MM.1S (cell line): ENCODE results near the gene PIAS4.

Experiments
- DNase-seq: peaks from one replicate; pipeline ENCODE4 v3.0.0-alpha.2; 2015
- H2AFZ ChIP-seq: fragments of 300-600 bp; sonication (generic); 2 replicates; pipeline ENCODE4 v1.6.0; 2016; ENCODE audit warnings: antibody characterized with exemption, low read length
- H3F3A ChIP-seq: fragments of 300-600 bp; sonication (generic); 2 replicates; pipeline ENCODE4 v1.6.1; 2016; ENCODE audit warnings: mild to moderate bottlenecking, antibody characterized with exemption, low read length, moderate library complexity, mixed read lengths; ENCODE audit not compliant: insufficient read depth
- H3K27ac ChIP-seq: fragments of 300-600 bp; sonication (generic); 2 replicates; pipeline ENCODE4 v1.5.1; 2016; ENCODE audit warnings: mild to moderate bottlenecking, low read length
- H3K27me3 ChIP-seq: fragments of 300-600 bp; sonication (generic); replicated peaks from 2 replicates; pipeline ENCODE4 v1.6.0; 2016; ENCODE audit warnings: low read length; ENCODE audit not compliant: insufficient read depth
- H3K36me3 ChIP-seq: fragments of 300-600 bp; sonication (generic); replicated peaks from 2 replicates; pipeline ENCODE4 v1.6.1; 2016; ENCODE audit warnings: mild to moderate bottlenecking, low read length, mixed read lengths; ENCODE audit not compliant: insufficient read depth
- H3K4me1 ChIP-seq: fragments of 300-600 bp; sonication (generic); 2 replicates; pipeline ENCODE4 v1.6.1; 2016; ENCODE audit warnings: low read length, mixed read lengths
- H3K4me2 ChIP-seq: fragments of 300-600 bp; sonication (generic); 2 replicates; pipeline ENCODE4 v1.6.0; 2016; ENCODE audit warnings: low read depth, low read length
- H3K4me3 ChIP-seq: fragments of 300-600 bp; sonication (generic); 2 replicates; pipeline ENCODE4 v1.5.1; 2016; ENCODE audit warnings: low read length, mixed read lengths
- H3K79me2 ChIP-seq: fragments of 300-600 bp; sonication (generic); 2 replicates; pipeline ENCODE4 v1.6.1; 2016; ENCODE audit warnings: mixed run types, low read length, mixed read lengths
- H3K9ac ChIP-seq: fragments of 300-600 bp; sonication (generic); 2 replicates; pipeline ENCODE4 v1.6.1; 2016; ENCODE audit warnings: low read length, mixed read lengths
- H3K9me2 ChIP-seq: fragments of 300-600 bp; sonication (generic); replicated peaks from 2 replicates; pipeline ENCODE4 v1.6.1; 2016; ENCODE audit warnings: mild to moderate bottlenecking, low read length, mixed read lengths; ENCODE audit not compliant: insufficient read depth
- H3K9me3 ChIP-seq: fragments of 300-600 bp; sonication (generic); replicated peaks from 2 replicates; pipeline ENCODE4 v1.6.1; 2016; ENCODE audit warnings: mild to moderate bottlenecking, low read length, mixed read lengths; ENCODE audit not compliant: insufficient read depth
- H4K20me1 ChIP-seq: fragments of 300-600 bp; sonication (generic); 2 replicates; pipeline ENCODE4 v1.6.1; 2016; ENCODE audit warnings: mild to moderate bottlenecking, low read length, moderate library complexity, mixed read lengths; ENCODE audit not compliant: insufficient read depth
- EZH2 ChIP-seq: fragments of 300-600 bp; sonication (generic); optimal IDR thresholded peaks from 2 replicates; pipeline ENCODE3; 2017; ENCODE audit warnings: low read depth, mild to moderate bottlenecking, antibody characterized with exemption, low read length, mixed read lengths
- EZH2phosphoT487 ChIP-seq: fragments of 300-600 bp; sonication (generic); IDR thresholded peaks from 2 replicates; pipeline ENCODE4 v1.6.1; 2018; ENCODE audit warnings: antibody characterized with exemption, low read length
- TF ChIP-seq, protein P1 (sequence below): fragments of 300-600 bp; sonication (generic); IDR thresholded peaks from 2 replicates; pipeline ENCODE4 v1.5.1; 2016; ENCODE audit warnings: antibody characterized with exemption, low read length, mixed read lengths

PIAS4 gene

DNA sequence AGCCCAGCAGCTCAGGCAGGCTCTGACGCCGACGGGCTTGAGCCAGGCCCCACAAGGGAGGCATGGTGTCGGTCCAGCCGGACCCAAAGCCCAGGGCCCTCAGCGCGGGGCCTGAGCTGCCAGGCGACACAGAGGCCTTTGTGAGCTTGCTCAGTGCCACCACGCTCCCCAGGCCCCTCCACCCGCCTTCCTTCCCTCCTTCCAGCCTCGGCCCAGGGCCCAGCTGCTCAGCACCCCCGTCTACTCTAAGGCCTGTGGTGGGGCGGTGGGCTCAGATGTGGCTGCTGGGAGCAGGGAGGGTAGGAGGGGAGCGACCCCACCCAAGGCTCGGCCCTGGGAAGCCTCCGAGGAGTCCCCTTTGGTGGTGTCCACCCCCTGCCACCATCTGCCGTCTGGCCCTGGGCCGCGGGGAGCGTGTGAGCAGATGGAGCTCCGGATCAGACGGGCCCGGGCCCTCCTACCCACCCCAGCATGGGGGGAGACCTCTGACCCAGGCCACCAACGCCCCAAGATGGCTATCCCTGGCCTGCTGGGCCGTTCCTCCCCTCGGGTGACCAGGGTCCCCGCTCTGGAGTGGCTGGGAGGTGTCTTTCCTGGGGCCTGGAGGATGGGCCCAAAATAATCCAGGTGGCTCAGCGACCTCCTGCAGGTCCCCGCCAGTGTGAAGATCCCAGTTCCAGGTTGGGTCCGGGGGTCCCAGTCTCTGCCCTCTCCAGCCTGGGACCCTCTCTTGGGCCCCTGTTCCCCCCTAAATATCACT lies 51.3 kb downstream of the PIAS4 start:
- Histone ChIP-seq H3K4me2 (no peak overlapping the region), H4K20me1 (peaks cover 53% of the 10 kb centered on the region), H3K79me2 (peaks cover 96% of the 10 kb centered on the region), H3K4me3 (no peak overlapping the region), H3K4me1 (no peaks in the 10 kb centered on the region), H3K9me3 (no peaks in the 10 kb centered on the region), H3K36me3 (peaks cover 1% of the 10 kb centered on the region; the same call in 1 of the 2 replicates), H3K9ac (no peak overlapping the region), H2AFZ (no peak overlapping the region), H3K27ac (no peak overlapping the region), H3K9me2 (no peaks in the 10 kb centered on the region), H3K27me3 (no peaks in the 10 kb centered on the region), H3F3A (no peaks in the 10 kb centered on the region)
- TF ChIP-seq EZH2, result no peak
- TF ChIP-seq, protein P1, sequence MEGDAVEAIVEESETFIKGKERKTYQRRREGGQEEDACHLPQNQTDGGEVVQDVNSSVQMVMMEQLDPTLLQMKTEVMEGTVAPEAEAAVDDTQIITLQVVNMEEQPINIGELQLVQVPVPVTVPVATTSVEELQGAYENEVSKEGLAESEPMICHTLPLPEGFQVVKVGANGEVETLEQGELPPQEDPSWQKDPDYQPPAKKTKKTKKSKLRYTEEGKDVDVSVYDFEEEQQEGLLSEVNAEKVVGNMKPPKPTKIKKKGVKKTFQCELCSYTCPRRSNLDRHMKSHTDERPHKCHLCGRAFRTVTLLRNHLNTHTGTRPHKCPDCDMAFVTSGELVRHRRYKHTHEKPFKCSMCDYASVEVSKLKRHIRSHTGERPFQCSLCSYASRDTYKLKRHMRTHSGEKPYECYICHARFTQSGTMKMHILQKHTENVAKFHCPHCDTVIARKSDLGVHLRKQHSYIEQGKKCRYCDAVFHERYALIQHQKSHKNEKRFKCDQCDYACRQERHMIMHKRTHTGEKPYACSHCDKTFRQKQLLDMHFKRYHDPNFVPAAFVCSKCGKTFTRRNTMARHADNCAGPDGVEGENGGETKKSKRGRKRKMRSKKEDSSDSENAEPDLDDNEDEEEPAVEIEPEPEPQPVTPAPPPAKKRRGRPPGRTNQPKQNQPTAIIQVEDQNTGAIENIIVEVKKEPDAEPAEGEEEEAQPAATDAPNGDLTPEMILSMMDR, result no peak
- no peak for TF ChIP-seq EZH2phosphoT487
- no peak for DNase-seq

DNA sequence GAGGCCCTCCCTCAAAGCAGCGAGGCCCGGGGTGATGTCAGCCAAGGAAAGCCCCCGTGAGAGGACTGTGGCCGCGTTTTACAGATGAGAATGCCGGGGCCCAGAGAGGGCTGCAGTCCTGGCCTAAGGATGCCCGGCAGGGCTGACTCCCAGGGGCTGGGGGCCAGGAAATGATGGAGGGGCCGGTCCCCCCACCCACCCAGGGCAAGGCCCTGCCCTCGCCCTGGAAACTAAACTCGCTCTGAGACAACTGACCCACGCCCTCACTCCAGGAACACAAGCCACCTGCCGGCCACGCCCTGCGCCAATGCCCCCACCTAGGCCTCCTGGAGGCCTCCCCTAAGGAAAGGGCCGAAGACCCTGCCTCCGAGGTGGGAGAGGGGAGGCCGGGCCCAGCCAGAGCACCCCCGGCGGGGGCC lies 51.9 kb downstream of the PIAS4 start:
- Histone ChIP-seq H3K79me2 (peaks cover 98% of the 10 kb centered on the region), H3K27ac (no peak overlapping the region), H2AFZ (no peak overlapping the region), H4K20me1 (peaks cover 58% of the 10 kb centered on the region), H3K27me3 (no peaks in the 10 kb centered on the region), H3K4me1 (no peaks in the 10 kb centered on the region), H3K9ac (no peak overlapping the region), H3K9me2 (no peaks in the 10 kb centered on the region), H3F3A (no peaks in the 10 kb centered on the region), H3K4me3 (no peak overlapping the region), H3K4me2 (no peak overlapping the region), H3K36me3 (no peaks in the 10 kb centered on the region; the same call in 1 of the 2 replicates), H3K9me3 (no peaks in the 10 kb centered on the region)
- TF ChIP-seq EZH2, result no peak
- TF ChIP-seq EZH2phosphoT487, result no peak
- TF ChIP-seq, protein P1, result no peak
- DNase-seq, result no peak

DNA sequence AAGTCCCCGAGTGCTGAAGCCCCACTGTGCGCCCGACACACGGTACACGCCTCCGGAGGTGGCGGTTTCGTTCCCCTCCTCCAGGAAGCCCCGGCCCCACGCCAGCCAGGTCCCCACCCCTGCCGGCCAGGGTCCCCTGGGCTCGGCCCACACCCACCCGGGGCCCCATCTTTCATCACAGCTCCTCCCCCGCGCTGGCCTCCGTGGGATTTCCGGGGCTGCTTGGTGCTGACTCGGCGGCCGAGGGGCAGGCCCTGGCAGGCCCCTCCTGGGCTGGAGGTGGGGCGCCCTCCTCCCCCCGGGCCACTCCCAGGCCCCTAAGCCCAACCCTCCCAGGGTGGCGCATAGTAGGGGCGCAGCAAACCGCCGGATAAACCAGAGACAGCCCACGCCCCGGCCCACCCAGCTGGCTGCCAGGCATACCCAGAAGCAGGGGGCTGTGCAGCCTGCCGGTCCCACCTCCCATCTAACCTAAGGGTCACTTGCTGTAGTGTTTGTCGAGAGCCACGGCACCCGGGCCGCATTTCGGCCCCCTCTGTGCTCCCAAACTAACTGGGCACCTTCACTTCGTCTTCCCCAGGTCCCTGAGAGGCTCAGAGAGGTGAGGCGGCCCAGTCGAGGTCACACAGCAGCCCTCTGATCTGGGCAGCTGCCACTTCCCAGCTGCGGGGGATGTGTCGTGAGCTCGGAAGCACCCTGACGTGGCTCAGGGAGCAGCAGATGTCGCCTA lies 52.5 kb downstream of the PIAS4 start:
- H3K27me3 ChIP-seq, result no peaks in the 10 kb centered on the region
- no peaks in the 10 kb centered on the region for H3K4me1 ChIP-seq
- no peaks in the 10 kb centered on the region for H3K9me2 ChIP-seq
- H3K4me2 ChIP-seq, result no peak overlapping the region
- H3K4me3 ChIP-seq, result no peak overlapping the region
- peaks cover 98% of the 10 kb centered on the region for H3K79me2 ChIP-seq
- H3K9ac ChIP-seq, result no peak overlapping the region
- DNase-seq, result no peak
- H3K9me3 ChIP-seq, result no peaks in the 10 kb centered on the region
- H4K20me1 ChIP-seq, result peaks cover 58% of the 10 kb centered on the region
- no peak overlapping the region for H2AFZ ChIP-seq
- TF ChIP-seq EZH2phosphoT487 (no peak), EZH2 (no peak)
- TF ChIP-seq, protein P1, result no peak
- no peaks in the 10 kb centered on the region for H3F3A ChIP-seq
- no peaks in the 10 kb centered on the region for H3K36me3 ChIP-seq
- H3K27ac ChIP-seq, result no peak overlapping the region
